Activated CD4-positive, alpha-beta memory T cell treated with anti-CD3 and anti-CD28 coated beads, Interleukin-2, amount 10 ng/mL, durations not matched to agents 7 days and 5 days (primary cell): ENCODE measurements around the gene CCNJ. TPM values are rescaled to one million over a fixed set of nuclear protein-coding genes. Genes with fewer than 3 reads are reported as not detected.
A peak's percentile ranks its signal among the peaks of the same experiment; 100 is the strongest.
"Not testable (repeated sequence)": the region's sequence is repeated elsewhere in the genome, so short reads cannot be mapped to it uniquely, and the experiment has no call there.

Source experiments
- CTCF ChIA-PET: fragments of 350-600 bp; sonication (Branson Sonifier 250); formaldehyde crosslinking; loops from one replicate; lab custom pipeline; 2021; ENCODE audit warnings: antibody characterized with exemption, inconsistent platforms; lab: Charles Lee
- POLR2A ChIA-PET: fragments of 350-600 bp; sonication (Branson Sonifier 250); formaldehyde crosslinking; loops from one replicate; lab custom pipeline; 2021; ENCODE audit warnings: antibody characterized with exemption; lab: Charles Lee
- DNase-seq: peaks from one replicate; pipeline ENCODE4 v3.0.0-alpha.2; 2020
- H3K27ac Mint-ChIP-seq: one replicate; pipeline ENCODE4 v1.8.0; 2021; ENCODE audit warnings: mild to moderate bottlenecking, mixed read lengths
- H3K27me3 Mint-ChIP-seq: one replicate; pipeline ENCODE4 v1.8.0; 2021; ENCODE audit warnings: mixed read lengths
- H3K36me3 Mint-ChIP-seq: one replicate; pipeline ENCODE4 v1.8.0; 2021; ENCODE audit warnings: low read depth, mixed read lengths
- H3K4me1 Mint-ChIP-seq: one replicate; pipeline ENCODE4 v1.8.0; 2021; ENCODE audit warnings: mixed read lengths
- H3K4me3 Mint-ChIP-seq: one replicate; pipeline ENCODE4 v1.8.0; 2021; ENCODE audit warnings: mild to moderate bottlenecking, mixed read lengths
- H3K9me3 Mint-ChIP-seq: one replicate; pipeline ENCODE4 v1.8.0; 2021; ENCODE audit warnings: mixed read lengths
- total RNA-seq, 2 experiments: library from RNA; stranded (reverse); gene quantifications; one replicate each; pipeline ENCODE4 v1.2.3, GENCODE V29; 2021

The CCNJ gene, protein sequence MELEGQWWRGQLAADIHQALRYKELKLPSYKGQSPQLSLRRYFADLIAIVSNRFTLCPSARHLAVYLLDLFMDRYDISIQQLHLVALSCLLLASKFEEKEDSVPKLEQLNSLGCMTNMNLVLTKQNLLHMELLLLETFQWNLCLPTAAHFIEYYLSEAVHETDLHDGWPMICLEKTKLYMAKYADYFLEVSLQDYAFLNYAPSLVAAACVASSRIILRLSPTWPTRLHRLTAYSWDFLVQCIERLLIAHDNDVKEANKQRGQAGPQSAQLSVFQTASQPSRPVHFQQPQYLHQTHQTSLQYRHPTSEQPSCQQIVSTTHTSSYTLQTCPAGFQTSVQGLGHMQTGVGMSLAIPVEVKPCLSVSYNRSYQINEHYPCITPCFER
- 1 to 10 TPM; 4.7 to 5.6 TPM for total RNA-seq

DNA sequence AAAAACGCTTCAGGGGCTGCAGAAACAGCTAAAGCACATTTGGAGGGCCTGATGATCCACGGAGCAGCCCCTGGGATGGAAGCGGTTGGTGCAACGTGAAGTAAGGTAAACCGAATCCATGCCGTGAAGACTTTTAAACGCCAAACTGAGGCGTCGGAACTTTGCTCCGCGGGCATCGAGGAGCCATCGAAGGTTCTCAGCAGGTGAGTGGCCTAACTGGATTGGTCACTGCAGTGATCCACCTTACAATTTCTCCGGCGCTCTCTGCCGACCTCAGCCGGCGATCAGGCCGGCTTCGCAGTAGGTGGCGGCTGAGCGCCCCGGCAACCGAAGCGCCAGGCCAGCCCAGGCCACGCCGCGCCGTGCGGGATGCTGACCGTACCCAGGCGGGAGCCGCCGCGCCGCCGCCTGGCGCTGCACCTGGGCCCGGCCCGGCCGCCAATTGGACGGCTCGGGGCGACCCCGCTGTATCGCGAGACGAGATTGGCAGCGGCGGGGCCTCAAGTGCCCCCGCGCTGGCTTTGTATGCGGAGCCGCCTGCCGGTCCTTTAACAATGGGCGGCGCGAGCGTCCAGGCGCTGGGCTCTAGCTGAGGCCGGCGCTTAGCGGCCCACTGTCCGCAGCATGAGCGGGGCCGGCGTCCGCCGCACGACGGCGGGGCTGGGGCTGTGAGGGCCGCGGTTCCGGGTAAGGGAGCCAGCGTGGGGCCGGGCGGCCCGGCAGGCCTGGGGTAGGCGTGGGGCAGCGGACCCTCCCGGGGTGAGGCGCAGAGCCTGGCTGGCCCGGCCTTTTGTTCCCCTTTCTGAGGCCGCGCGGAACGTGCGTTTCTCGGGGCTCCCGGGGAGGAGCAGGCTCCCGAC, at the start of gene CCNJ:
Gene CCNJ, plus strand, starts transcription at position 551 of the 860 bp plus-strand sequence. CDS start 811 bp downstream, outside the sequence.
- peak within 1 kb of the TSS; percentile 88 for H3K4me3 Mint-ChIP-seq
- H3K36me3 Mint-ChIP-seq = peaks cover 21% of the 10 kb centered on the region
- H3K27ac Mint-ChIP-seq = peak within 1 kb of the TSS; percentile 63
- DNase-seq = peak; percentile 85
- no peaks in the 10 kb centered on the region for H3K9me3 Mint-ChIP-seq
- H3K4me1 Mint-ChIP-seq = peaks cover 33% of the 10 kb centered on the region
- peaks cover 4% of the 10 kb centered on the region for H3K27me3 Mint-ChIP-seq
- CTCF ChIA-PET = interaction anchor here (0.7 to 1.7 kb wide), 3 partner anchors 46 to 350 kb away, joined by 4 read pairs; partner anchors contain the start of gene TCTN3
- POLR2A ChIA-PET = interaction anchor here (1.0 to 3.6 kb wide), 4 partner anchors 20 to 87 kb away, joined by 4 to 33 read pairs (median 16); partner anchors contain the start of gene ZNF518A

DNA sequence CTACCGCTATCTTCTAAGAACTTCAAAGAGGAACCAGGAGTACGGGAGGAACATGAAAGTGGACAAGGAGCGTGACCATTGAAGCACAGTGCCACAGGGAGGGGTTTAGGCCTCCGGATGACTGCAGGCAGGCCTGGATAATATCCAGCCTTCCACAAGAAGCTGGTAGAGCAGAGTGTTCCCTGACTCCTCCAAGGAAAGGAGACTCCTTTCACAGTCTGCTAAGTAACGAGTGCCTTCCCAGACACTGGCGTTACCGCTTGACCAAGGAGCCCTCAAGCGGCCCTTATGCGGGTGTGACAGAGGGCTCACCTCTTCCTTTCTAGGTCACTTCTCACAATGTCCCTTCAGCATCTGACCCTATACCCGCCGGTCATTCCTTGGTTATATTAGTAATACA, 49.0 kb upstream of the CCNJ start:
- not testable (repeated sequence) for H3K36me3 Mint-ChIP-seq

DNA sequence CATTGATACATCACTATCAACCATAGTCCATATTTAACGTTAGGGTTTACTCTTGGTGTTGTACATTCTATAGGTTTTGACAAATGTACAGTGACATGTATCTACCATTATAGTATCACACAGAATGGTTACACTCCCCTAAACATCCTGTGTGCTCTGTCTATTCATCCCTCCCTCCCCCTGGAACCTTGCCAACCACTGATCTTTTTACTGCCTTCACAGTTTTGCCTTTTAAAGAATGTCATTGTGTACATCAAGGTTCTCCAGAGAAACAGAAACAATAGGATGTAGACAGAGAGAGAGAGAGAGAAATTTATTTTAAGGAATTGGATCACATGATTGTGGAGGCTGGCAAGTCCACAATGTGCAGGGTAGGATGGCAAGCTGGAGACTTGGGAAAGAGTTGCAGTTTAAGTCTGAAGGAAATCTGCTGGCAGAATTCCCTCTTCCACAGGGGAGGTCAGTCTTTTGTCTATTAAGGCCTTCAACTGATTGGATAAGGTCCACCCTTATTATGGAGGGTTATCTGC, 45.1 kb upstream of the CCNJ start:
- Mint-ChIP-seq H3K27me3 (peaks cover 5% of the 10 kb centered on the region), H3K27ac (no peak overlapping the region), H3K9me3 (no peaks in the 10 kb centered on the region), H3K36me3 (no peaks in the 10 kb centered on the region), H3K4me3 (no peak overlapping the region), H3K4me1 (no peaks in the 10 kb centered on the region)
- ChIA-PET CTCF (no interaction called here), POLR2A (no interaction called here)
- no peak for DNase-seq

More for the DNA sequence above, 49.0 kb upstream of the CCNJ start:
- POLR2A ChIA-PET, H3K27me3 Mint-ChIP-seq, H3K4me1 Mint-ChIP-seq, H3K27ac Mint-ChIP-seq, H3K4me3 Mint-ChIP-seq, H3K9me3 Mint-ChIP-seq, DNase-seq, CTCF ChIA-PET: not testable (repeated sequence)

DNA sequence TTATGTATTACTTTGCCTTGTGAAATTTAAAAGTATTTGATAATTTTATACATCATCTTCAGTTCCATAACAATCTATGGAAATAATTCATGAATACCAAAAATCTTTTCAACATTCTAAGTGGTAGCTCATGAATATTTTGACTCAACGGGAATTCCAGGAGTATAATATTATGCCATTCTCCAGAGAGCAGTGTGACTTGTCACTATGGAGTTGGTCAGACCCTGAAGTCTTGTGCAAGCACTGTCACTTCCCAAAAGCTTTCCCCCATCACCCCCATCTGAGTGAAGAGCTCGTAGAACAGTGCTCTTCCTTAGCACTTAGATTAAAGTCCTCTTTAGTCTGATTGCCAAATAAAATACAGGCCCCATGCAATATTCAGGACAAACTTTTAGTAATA, 29.4 kb upstream of the CCNJ start:
- H3K27me3 Mint-ChIP-seq = peaks cover 12% of the 10 kb centered on the region
- no peaks in the 10 kb centered on the region for H3K36me3 Mint-ChIP-seq
- no peak for DNase-seq
- H3K9me3 Mint-ChIP-seq = no peaks in the 10 kb centered on the region
- no peak overlapping the region for H3K4me3 Mint-ChIP-seq
- CTCF ChIA-PET = interaction anchor here (1.3 to 1.6 kb wide), 2 partner anchors 12 to 320 kb away, joined by 4 to 5 read pairs; partner anchors contain the start of gene TCTN3
- no peaks in the 10 kb centered on the region for H3K4me1 Mint-ChIP-seq
- H3K27ac Mint-ChIP-seq = no peak overlapping the region
- POLR2A ChIA-PET = no interaction called here

DNA sequence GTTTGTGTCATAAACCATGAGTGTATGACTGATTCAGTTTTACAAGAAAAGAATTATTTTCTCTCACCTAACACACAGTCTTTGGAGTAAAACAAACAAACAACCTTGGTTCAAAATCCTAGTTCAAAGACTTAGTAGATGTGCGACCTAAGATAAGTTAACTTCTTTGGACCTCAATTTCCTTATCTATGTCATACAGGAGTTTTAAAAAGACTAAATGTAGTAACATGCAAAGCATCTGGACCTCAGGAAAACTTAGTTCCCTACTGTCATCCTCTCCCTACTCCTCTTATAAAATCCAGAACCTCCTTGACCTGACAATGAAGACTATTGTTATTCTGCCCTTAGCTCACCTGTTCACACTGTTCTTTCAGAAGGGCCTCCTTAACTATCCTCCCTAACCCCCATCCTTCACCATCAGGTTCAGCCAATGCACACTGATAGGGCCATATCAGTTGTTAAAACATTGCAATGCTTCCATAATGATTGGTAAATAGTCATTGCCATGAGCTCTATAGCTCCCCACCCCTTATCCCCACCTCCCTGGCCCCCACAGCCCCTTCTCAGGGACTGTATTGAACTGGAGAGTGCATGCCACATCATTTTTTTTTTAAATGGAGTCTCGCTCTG, 28.8 kb upstream of the CCNJ start:
- no peaks in the 10 kb centered on the region for H3K4me1 Mint-ChIP-seq
- CTCF ChIA-PET = interaction anchor here (1.3 to 1.6 kb wide), 2 partner anchors 12 to 321 kb away, joined by 4 to 5 read pairs; partner anchors contain the start of gene TCTN3

DNA sequence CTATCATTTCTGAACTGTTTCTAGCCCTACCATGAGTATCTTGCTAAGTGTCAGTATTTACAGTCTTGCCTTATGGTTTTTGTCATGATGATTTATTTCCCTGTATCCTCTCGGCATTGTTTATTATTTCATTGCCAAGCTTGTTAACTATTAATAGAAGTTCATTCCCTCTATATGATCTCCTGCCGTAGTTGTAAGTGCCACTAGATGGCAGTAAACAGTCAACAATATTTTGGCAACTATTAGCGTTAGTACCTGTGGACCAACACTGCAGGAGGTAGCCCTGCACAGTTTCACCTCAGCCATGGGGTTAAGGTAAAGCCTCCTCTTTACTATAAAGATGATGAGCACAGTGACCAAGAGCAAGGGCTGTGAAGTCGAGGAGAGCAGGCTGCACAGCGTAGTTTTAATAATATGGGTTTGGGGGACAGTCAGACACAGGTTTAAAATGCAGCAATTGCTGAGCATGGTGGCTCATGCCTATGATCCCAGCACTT, 26.1 kb upstream of the CCNJ start:
- ChIA-PET CTCF (interaction anchor here (0.6 to 2.5 kb wide), 43 partner anchors 9 to 358 kb away, joined by 3 to 16 read pairs (median 5); partner anchors contain the start of genes TCTN3 and ZNF518A), POLR2A (interaction anchor here (0.6 to 0.8 kb wide), 2 partner anchors 112 to 113 kb away, joined by 3 read pairs; partner anchors contain the start of gene ZNF518A)
- Mint-ChIP-seq H3K27ac (no peak overlapping the region), H3K27me3 (peaks cover 4% of the 10 kb centered on the region), H3K4me1 (no peaks in the 10 kb centered on the region), H3K9me3 (no peaks in the 10 kb centered on the region), H3K4me3 (no peak overlapping the region), H3K36me3 (no peaks in the 10 kb centered on the region)
- peak; percentile 32 for DNase-seq

More for the DNA sequence above, 28.8 kb upstream of the CCNJ start:
- Mint-ChIP-seq H3K36me3 (no peaks in the 10 kb centered on the region), H3K4me3 (no peak overlapping the region), H3K27me3 (peaks cover 12% of the 10 kb centered on the region), H3K27ac (no peak overlapping the region), H3K9me3 (no peaks in the 10 kb centered on the region)
- no peak for DNase-seq
- POLR2A ChIA-PET = no interaction called here

DNA sequence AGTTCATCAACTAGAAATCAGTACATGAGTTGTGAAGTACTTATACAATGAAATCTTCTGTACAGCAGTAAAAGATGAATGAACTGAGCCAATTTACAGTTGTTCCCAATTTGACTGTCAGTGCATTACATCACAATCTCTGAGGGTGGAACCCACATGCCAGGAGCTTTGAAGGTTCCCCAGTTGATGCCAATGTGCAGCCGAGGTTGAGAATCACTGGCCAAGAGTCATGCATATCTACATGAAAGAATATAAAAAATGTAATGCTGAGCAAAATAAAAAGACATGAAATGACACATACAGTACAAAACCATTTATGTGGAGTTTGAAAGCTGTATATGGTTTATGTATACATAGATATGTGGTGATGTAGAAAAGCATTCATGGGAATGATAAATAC, 22.1 kb upstream of the CCNJ start:
- Mint-ChIP-seq H3K4me3 (no peak overlapping the region), H3K4me1 (no peaks in the 10 kb centered on the region), H3K27me3 (peaks cover 4% of the 10 kb centered on the region), H3K36me3 (no peaks in the 10 kb centered on the region), H3K9me3 (no peaks in the 10 kb centered on the region), H3K27ac (no peak overlapping the region)
- no peak for DNase-seq
- ChIA-PET CTCF (interaction anchor here (1.2 kb wide), 1 partner anchor 18 kb away, joined by 3 read pairs; no protein-coding TSS in a partner anchor), POLR2A (no interaction called here)

DNA sequence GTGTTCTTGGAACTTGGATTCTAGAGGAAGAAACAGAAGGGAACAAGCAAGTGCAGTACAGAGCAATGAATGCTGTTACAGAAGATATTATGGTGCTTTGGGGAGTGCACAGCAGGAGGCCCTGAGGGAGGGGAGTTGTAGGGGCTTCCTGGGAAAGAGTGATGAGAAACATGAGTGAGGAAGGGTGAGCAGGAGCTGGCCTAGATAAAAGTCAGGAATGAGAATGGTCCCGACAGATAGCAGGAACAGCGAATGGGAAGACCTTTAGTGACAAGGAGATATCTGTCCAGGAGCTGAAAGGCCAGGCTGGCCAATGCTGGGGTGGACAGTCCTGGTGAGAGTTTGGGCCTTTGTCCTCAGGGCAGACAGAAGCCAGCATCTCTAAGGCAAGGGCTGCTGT, 20.6 kb upstream of the CCNJ start:
- no peaks in the 10 kb centered on the region for H3K27me3 Mint-ChIP-seq
- H3K4me3 Mint-ChIP-seq = no peak overlapping the region
- CTCF ChIA-PET = no interaction called here
- no peak overlapping the region for H3K27ac Mint-ChIP-seq
- H3K36me3 Mint-ChIP-seq = no peaks in the 10 kb centered on the region
- POLR2A ChIA-PET = no interaction called here
- DNase-seq = no peak
- no peaks in the 10 kb centered on the region for H3K9me3 Mint-ChIP-seq
- no peaks in the 10 kb centered on the region for H3K4me1 Mint-ChIP-seq

DNA sequence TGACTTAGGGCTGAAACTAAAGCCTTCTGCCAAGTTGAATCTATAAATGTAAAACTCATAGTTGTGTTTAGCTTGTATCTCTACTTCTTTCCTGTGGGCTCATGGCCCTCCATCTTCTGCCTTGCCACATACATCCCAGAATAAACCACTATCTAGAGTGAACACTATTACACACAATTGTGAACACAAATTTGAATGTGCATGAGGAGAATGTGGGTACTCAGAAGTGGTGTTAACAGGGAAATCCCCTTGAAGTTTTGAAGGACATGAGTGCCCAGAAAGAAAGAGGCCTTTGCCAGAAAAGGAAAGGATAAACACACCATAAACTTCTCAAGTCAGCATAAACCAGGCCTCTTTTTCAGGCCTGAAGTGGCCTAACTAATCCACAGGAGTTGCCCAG, 20.2 kb upstream of the CCNJ start:
- ChIA-PET POLR2A (no interaction called here), CTCF (no interaction called here)
- Mint-ChIP-seq H3K9me3 (no peaks in the 10 kb centered on the region), H3K4me3 (no peak overlapping the region), H3K27me3 (no peaks in the 10 kb centered on the region), H3K27ac (no peak overlapping the region), H3K4me1 (no peaks in the 10 kb centered on the region), H3K36me3 (no peaks in the 10 kb centered on the region)
- no peak for DNase-seq

DNA sequence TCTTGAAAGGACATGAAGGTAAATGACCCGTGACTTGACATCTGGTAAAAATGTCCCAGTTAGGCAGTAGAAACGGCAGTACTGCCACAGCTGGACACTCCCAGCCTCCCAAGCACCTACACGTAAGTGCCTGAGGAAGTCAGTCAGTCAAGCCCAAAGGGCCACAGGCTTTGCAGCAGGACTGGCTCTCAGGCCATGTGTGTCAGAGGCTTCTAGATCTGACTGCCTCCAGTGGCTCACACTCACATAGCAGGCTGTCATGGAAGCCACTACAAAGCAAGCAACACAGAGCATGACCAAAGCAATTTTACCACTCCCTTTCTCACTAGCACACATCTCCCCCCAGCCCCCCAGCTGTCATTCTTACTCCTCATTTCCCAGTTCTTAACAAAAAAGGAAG, 17.8 kb upstream of the CCNJ start:
- Mint-ChIP-seq H3K4me3 (no peak overlapping the region), H3K27ac (no peak overlapping the region), H3K9me3 (no peaks in the 10 kb centered on the region), H3K36me3 (no peaks in the 10 kb centered on the region), H3K4me1 (no peaks in the 10 kb centered on the region), H3K27me3 (peaks cover 3% of the 10 kb centered on the region)
- ChIA-PET CTCF (no interaction called here), POLR2A (no interaction called here)
- no peak for DNase-seq

DNA sequence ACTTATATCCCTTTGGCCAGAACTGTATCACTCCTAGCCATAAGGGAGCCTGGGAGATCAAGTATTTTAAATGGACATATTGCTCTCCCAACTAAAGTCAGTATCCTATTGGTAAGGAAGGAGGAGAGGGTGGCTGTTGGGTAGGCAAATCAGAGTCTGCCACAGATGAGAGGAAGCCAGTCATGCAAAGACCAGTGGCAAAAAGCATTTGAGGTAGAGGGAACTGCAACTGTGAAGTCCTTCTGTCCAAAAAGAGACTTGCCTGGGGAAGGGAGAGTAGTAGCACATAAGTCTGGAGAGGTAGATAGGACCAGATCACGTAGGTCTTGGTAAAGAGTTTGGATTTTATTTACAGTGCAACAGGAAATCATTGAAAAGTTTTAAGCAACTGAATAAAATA, 8.8 kb upstream of the CCNJ start:
- Mint-ChIP-seq H3K36me3 (no peaks in the 10 kb centered on the region), H3K27me3 (peaks cover 28% of the 10 kb centered on the region), H3K27ac (no peak overlapping the region), H3K4me3 (no peak overlapping the region), H3K4me1 (no peaks in the 10 kb centered on the region), H3K9me3 (no peaks in the 10 kb centered on the region)
- POLR2A ChIA-PET = no interaction called here
- no peak for DNase-seq
- CTCF ChIA-PET = interaction anchor here (2.0 kb wide), 1 partner anchor 18 kb away, joined by 5 read pairs; no protein-coding TSS in a partner anchor
